Measurements from ENCODE around the gene CTNNA2.

DNA sequence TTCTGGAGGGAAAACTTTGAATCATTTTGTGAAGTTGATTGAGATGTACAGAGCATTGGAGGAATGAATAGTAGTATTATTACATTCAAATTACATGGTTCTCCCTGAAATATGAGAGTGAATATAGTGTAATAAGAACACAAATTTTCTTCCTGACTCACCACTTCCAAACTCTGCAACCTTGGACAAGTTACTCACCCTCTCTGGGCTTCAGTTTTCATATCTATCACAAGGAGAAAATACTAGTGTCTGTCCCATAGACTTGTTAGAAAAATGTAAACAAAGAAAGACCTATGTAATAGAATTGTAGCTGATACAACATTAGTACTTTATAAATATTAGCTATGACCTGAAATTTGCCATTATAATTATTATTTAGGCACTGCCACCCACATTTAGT lies 640.9 kb downstream of the CTNNA2 start:
- TF ChIP-seq ZNF302 (CRISPR knock-in tag; IDR thresholded peaks at IDR 0.05) (no peak), POLR2A (IDR thresholded peaks at IDR 0.05; ENCODE audit: low read length) (no peak), RAD21 (conservative IDR thresholded peaks at IDR 0.05 in 1 of 2, IDR thresholded peaks at IDR 0.05 in 1 of 2) (no peak), RNF2 (IDR thresholded peaks at IDR 0.05; ENCODE audit: borderline replicate concordance, low read depth) (no peak), NFE2L2 (conservative IDR thresholded peaks at IDR 0.05; ENCODE audit: low read length) (no peak)
- TF ChIP-seq, protein P1, sequence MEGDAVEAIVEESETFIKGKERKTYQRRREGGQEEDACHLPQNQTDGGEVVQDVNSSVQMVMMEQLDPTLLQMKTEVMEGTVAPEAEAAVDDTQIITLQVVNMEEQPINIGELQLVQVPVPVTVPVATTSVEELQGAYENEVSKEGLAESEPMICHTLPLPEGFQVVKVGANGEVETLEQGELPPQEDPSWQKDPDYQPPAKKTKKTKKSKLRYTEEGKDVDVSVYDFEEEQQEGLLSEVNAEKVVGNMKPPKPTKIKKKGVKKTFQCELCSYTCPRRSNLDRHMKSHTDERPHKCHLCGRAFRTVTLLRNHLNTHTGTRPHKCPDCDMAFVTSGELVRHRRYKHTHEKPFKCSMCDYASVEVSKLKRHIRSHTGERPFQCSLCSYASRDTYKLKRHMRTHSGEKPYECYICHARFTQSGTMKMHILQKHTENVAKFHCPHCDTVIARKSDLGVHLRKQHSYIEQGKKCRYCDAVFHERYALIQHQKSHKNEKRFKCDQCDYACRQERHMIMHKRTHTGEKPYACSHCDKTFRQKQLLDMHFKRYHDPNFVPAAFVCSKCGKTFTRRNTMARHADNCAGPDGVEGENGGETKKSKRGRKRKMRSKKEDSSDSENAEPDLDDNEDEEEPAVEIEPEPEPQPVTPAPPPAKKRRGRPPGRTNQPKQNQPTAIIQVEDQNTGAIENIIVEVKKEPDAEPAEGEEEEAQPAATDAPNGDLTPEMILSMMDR (IDR thresholded peaks at IDR 0.05) = no peak
- TF ChIP-seq, protein P2, sequence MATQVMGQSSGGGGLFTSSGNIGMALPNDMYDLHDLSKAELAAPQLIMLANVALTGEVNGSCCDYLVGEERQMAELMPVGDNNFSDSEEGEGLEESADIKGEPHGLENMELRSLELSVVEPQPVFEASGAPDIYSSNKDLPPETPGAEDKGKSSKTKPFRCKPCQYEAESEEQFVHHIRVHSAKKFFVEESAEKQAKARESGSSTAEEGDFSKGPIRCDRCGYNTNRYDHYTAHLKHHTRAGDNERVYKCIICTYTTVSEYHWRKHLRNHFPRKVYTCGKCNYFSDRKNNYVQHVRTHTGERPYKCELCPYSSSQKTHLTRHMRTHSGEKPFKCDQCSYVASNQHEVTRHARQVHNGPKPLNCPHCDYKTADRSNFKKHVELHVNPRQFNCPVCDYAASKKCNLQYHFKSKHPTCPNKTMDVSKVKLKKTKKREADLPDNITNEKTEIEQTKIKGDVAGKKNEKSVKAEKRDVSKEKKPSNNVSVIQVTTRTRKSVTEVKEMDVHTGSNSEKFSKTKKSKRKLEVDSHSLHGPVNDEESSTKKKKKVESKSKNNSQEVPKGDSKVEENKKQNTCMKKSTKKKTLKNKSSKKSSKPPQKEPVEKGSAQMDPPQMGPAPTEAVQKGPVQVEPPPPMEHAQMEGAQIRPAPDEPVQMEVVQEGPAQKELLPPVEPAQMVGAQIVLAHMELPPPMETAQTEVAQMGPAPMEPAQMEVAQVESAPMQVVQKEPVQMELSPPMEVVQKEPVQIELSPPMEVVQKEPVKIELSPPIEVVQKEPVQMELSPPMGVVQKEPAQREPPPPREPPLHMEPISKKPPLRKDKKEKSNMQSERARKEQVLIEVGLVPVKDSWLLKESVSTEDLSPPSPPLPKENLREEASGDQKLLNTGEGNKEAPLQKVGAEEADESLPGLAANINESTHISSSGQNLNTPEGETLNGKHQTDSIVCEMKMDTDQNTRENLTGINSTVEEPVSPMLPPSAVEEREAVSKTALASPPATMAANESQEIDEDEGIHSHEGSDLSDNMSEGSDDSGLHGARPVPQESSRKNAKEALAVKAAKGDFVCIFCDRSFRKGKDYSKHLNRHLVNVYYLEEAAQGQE (IDR thresholded peaks at IDR 0.05) = no peak

All from A549 (cell line).